K562 (cell line): Measurements from ENCODE around the gene KCNJ11. TPM values are rescaled to one million over a fixed set of nuclear protein-coding genes. Genes with fewer than 3 reads are reported as not detected.
A peak's percentile ranks its signal among the peaks of the same experiment; 100 is the strongest.

Experiments
- BHLHE40 ChIP-seq: IDR thresholded peaks from 2 replicates; pipeline ENCODE4 v1.6.1; 2011; ENCODE audit warnings: low read length, improper control_type of control experiment
- ELF4 ChIP-seq: fragments of 450-650 bp; formaldehyde crosslinking; IDR thresholded peaks from 2 replicates; pipeline ENCODE4 v1.4.0; 2022; ENCODE audit warnings: missing genetic modification characterization
- ETV5 ChIP-seq: sonication (generic); formaldehyde crosslinking; IDR thresholded peaks from 2 replicates; pipeline ENCODE4 v1.4.0; 2020; ENCODE audit warnings: low read depth, mild to moderate bottlenecking, missing genetic modification reagents
- GABPA ChIP-seq: fragments of 200-800 bp; sonication (Bioruptor generic); conservative IDR thresholded peaks from 2 replicates; pipeline ENCODE4 v1.6.1; 2016; ENCODE audit warnings: low read depth, missing genetic modification characterization, missing compliant biosample characterization
- KDM2B ChIP-seq: fragments of 250-450 bp; sonication (Bioruptor Pico); IDR thresholded peaks from 2 replicates; pipeline ENCODE4 v1.8.0; 2021; ENCODE audit warnings: mild to moderate bottlenecking, moderate library complexity
- KDM5B ChIP-seq: fragments of 200-600 bp; sonication (generic); IDR thresholded peaks from 2 replicates; pipeline ENCODE4 v1.6.1; 2012; ENCODE audit warnings: low read depth, mild to moderate bottlenecking, moderate library complexity, low read length, control low read depth, inconsistent platforms; ENCODE audit not compliant: insufficient replicate concordance
- NR2F6 ChIP-seq: fragments of 450-650 bp; formaldehyde crosslinking; IDR thresholded peaks from 2 replicates; pipeline ENCODE4 v1.4.0; 2020; ENCODE audit warnings: mild to moderate bottlenecking
- PHTF2 ChIP-seq: fragments of 250-450 bp; sonication (Bioruptor Pico); IDR thresholded peaks from 2 replicates; pipeline ENCODE4 v1.5.0; 2021; ENCODE audit warnings: mild to moderate bottlenecking
- RNF2 ChIP-seq: sonication (generic); IDR thresholded peaks from 2 replicates; pipeline ENCODE4 v1.6.1; 2016
- TCF7L2 ChIP-seq: fragments of 150-350 bp; IDR thresholded peaks from 2 replicates; pipeline ENCODE4 v1.6.1; 2016; ENCODE audit warnings: low read depth, mild to moderate bottlenecking, low read length, moderate library complexity
- TRIM25 ChIP-seq: fragments of 450-650 bp; IDR thresholded peaks from 2 replicates; pipeline ENCODE4 v1.7.0; 2016; ENCODE audit warnings: borderline replicate concordance
- ZFPM2 ChIP-seq: fragments of 250-450 bp; sonication (Bioruptor Pico); IDR thresholded peaks from 2 replicates; pipeline ENCODE4 v1.5.1; 2022; ENCODE audit warnings: mild to moderate bottlenecking
- ZNF77 ChIP-seq: fragments of 250-450 bp; sonication (Bioruptor Pico); IDR thresholded peaks from 2 replicates; pipeline ENCODE4 v1.5.0; 2020
- polyA plus RNA-seq, 8 experiments: library from polyadenylated mRNA; depleted of rRNA in 4 of 8; stranded (reverse) in 5 of 8; unstranded in 3 of 8; fragments of >200 nt; fragmentation: Nextera tagmentation in 2 of 8; fragmentation: Illumina TruSeq in 1 of 8; extraction: Ambion mirVana in 2 of 8; extraction: Trizol in 1 of 8; gene quantifications; 2 replicates each; pipeline versions ENCODE4 v1.2.1 to v1.2.3, GENCODE V29; 2011 to 2014; ENCODE audit warnings: inconsistent platforms in 1 of 8, missing spikeins in 1 of 8
- total RNA-seq, 7 experiments: library from RNA; depleted of rRNA in 6 of 7; stranded (reverse); fragments of >200 nt in 6 of 7; fragmentation: Illumina TruSeq in 2 of 7; extraction: Trizol in 2 of 7; gene quantifications; 2 replicates each; pipeline versions ENCODE4 v1.2.1 to v1.2.3, GENCODE V29; 2011 to 2021; ENCODE audit warnings: low replicate concordance in 1 of 7
- TF ChIP-seq, protein P1 (sequence below): IDR thresholded peaks from 2 replicates; pipeline ENCODE4 v1.6.1; 2014; ENCODE audit warnings: antibody characterized with exemption
- TF ChIP-seq, protein P2 (sequence below): sonication (generic); formaldehyde crosslinking; IDR thresholded peaks from 2 replicates; pipeline ENCODE4 v1.8.1; 2023; ENCODE audit warnings: mild to moderate bottlenecking, missing genetic modification reagents, moderate library complexity
- TF ChIP-seq, protein P3 (sequence below): fragments of 450-650 bp; IDR thresholded peaks from 2 replicates; pipeline ENCODE4 v1.6.1; 2017; ENCODE audit warnings: antibody characterized with exemption, mild to moderate bottlenecking

The KCNJ11 gene
- total and polyA plus RNA-seq, 9 of the 15 experiments (the other 6 are each of a cell fraction or from before 2014, with no cell fraction given), result 0.54 to 3.7 (median 0.86) TPM; not detected in 2

DNA sequence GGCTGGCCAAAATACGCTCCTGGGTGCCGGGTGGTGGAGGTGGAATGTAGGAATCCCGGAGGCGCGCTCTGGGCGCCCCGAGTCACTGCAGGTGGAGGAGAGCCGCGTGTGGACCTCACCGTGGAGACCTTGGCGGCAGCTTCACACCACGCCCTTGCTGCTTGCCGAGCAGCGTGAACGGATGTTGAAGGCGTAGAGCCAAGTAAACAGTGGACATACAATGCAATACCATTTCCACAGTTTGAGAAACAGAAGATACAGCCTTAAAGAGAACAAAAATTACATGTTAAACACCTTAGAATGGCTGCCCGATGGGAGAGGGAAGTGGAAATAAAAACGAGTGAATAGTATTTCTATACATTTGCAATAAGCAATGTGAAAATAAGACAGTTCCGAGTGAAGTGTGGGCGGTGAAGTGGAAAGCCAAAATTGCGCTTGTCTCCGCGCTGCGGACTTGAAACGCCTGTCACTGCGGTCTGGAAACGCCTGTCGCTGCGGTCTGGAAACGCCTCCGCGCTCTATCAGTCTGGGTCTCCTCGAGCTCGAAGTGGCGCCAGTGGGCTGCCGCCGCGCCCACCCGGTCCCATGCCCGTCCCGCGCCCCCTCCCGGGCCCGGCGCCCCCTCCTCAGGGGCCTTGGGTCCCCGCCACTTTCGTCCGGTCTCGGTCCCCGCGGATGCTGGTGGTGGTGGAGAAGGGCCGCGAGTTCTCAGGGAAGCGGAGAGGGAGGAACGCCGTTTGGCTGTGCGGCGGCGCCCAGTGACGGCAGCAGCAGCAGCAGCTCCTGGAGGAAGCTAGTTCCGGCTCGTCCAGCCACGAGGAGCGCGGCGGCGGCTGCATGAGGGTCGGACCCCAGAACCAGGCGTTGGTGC, 35.3 kb downstream of the KCNJ11 start (continued):
- TF ChIP-seq, protein P1, sequence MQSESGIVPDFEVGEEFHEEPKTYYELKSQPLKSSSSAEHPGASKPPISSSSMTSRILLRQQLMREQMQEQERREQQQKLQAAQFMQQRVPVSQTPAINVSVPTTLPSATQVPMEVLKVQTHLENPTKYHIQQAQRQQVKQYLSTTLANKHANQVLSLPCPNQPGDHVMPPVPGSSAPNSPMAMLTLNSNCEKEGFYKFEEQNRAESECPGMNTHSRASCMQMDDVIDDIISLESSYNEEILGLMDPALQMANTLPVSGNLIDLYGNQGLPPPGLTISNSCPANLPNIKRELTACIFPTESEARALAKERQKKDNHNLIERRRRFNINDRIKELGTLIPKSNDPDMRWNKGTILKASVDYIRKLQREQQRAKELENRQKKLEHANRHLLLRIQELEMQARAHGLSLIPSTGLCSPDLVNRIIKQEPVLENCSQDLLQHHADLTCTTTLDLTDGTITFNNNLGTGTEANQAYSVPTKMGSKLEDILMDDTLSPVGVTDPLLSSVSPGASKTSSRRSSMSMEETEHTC, result no peak
- TF ChIP-seq NR2F6 (CRISPR knock-in tag), result no peak
- 0 out of 2 replicates have a peak, but pooled peaks have one; percentile 4 for TF ChIP-seq ETV5
- no peak for TF ChIP-seq TCF7L2
- no peak for TF ChIP-seq KDM2B (CRISPR knock-in tag)
- no peak for TF ChIP-seq TRIM25
- TF ChIP-seq PHTF2, result no peak
- TF ChIP-seq, protein P2, sequence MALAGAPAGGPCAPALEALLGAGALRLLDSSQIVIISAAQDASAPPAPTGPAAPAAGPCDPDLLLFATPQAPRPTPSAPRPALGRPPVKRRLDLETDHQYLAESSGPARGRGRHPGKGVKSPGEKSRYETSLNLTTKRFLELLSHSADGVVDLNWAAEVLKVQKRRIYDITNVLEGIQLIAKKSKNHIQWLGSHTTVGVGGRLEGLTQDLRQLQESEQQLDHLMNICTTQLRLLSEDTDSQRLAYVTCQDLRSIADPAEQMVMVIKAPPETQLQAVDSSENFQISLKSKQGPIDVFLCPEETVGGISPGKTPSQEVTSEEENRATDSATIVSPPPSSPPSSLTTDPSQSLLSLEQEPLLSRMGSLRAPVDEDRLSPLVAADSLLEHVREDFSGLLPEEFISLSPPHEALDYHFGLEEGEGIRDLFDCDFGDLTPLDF (CRISPR knock-in tag), result no peak
- TF ChIP-seq GABPA (tag), result peak; percentile 71
- no peak for TF ChIP-seq ELF4
- no peak for TF ChIP-seq BHLHE40
- TF ChIP-seq ZFPM2, result no peak
- TF ChIP-seq, protein P3, sequence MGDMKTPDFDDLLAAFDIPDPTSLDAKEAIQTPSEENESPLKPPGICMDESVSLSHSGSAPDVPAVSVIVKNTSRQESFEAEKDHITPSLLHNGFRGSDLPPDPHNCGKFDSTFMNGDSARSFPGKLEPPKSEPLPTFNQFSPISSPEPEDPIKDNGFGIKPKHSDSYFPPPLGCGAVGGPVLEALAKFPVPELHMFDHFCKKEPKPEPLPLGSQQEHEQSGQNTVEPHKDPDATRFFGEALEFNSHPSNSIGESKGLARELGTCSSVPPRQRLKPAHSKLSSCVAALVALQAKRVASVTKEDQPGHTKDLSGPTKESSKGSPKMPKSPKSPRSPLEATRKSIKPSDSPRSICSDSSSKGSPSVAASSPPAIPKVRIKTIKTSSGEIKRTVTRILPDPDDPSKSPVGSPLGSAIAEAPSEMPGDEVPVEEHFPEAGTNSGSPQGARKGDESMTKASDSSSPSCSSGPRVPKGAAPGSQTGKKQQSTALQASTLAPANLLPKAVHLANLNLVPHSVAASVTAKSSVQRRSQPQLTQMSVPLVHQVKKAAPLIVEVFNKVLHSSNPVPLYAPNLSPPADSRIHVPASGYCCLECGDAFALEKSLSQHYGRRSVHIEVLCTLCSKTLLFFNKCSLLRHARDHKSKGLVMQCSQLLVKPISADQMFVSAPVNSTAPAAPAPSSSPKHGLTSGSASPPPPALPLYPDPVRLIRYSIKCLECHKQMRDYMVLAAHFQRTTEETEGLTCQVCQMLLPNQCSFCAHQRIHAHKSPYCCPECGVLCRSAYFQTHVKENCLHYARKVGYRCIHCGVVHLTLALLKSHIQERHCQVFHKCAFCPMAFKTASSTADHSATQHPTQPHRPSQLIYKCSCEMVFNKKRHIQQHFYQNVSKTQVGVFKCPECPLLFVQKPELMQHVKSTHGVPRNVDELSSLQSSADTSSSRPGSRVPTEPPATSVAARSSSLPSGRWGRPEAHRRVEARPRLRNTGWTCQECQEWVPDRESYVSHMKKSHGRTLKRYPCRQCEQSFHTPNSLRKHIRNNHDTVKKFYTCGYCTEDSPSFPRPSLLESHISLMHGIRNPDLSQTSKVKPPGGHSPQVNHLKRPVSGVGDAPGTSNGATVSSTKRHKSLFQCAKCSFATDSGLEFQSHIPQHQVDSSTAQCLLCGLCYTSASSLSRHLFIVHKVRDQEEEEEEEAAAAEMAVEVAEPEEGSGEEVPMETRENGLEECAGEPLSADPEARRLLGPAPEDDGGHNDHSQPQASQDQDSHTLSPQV, result peak; percentile 45; the same call in 1 of the 2 replicates
- TF ChIP-seq RNF2, result peak; percentile 19; the same call in 1 of the 2 replicates
- no peak for TF ChIP-seq ZNF77 (CRISPR knock-in tag)
- peak; percentile 73 for TF ChIP-seq KDM5B
